GM21526 (cell line): ENCODE measurements around the gene MAS1L.

Experiments used
- ATAC-seq: cut with Tn5 transposase; IDR thresholded peaks from one replicate; pipeline ENCODE4 v1.9.1; 2021; ENCODE audit warnings: moderate library complexity; ENCODE audit not compliant: unreplicated experiment, low FRiP score

Gene MAS1L

GRCh38 chr6:29487660-29488059 lies at the start of gene MAS1L:
TSS of gene MAS1L (minus strand) at chr6:29487956. CDS start at chr6:29487902, 54 bp downstream.
- ATAC-seq: no peak

- no peak for ATAC-seq
Observed at GRCh38 chr6:29532320-29532951, 44.7 kb upstream of the MAS1L start.

- no peak for ATAC-seq
Observed at GRCh38 chr6:29531668-29532067, 43.9 kb upstream of the MAS1L start.

- ATAC-seq: no peak
Observed at GRCh38 chr6:29530671-29531310, 43.0 kb upstream of the MAS1L start.

- no peak for ATAC-seq
Observed at GRCh38 chr6:29529956-29530355, 42.2 kb upstream of the MAS1L start.

GRCh38 chr6:29528988-29529560 lies 41.3 kb upstream of the MAS1L start:
- ATAC-seq: no peak

GRCh38 chr6:29528300-29528931 lies 40.7 kb upstream of the MAS1L start:
- ATAC-seq: no peak

- no peak for ATAC-seq
Observed at GRCh38 chr6:29527564-29527963, 39.8 kb upstream of the MAS1L start.

GRCh38 chr6:29527126-29527525 lies 39.4 kb upstream of the MAS1L start:
- ATAC-seq: no peak

GRCh38 chr6:29525311-29525639 lies 37.5 kb upstream of the MAS1L start:
- ATAC-seq: no peak

- ATAC-seq: no peak
Observed at GRCh38 chr6:29524444-29525310, 36.9 kb upstream of the MAS1L start.

- no peak for ATAC-seq
Observed at GRCh38 chr6:29524044-29524443, 36.3 kb upstream of the MAS1L start.

- no peak for ATAC-seq
Observed at GRCh38 chr6:29522227-29522626, 34.5 kb upstream of the MAS1L start.

GRCh38 chr6:29521006-29521680 lies 33.4 kb upstream of the MAS1L start:
- no peak for ATAC-seq

GRCh38 chr6:29520232-29520631 lies 32.5 kb upstream of the MAS1L start:
- no peak for ATAC-seq

- no peak for ATAC-seq
Observed at GRCh38 chr6:29519291-29520010, 31.7 kb upstream of the MAS1L start.

GRCh38 chr6:29517728-29518440 lies 30.1 kb upstream of the MAS1L start:
- no peak for ATAC-seq

- no peak for ATAC-seq
Observed at GRCh38 chr6:29517245-29517644, 29.5 kb upstream of the MAS1L start.

GRCh38 chr6:29516108-29516507 lies 28.4 kb upstream of the MAS1L start:
- ATAC-seq: no peak
